CD4-positive, alpha-beta T cell treated with Interleukin-1 beta for 1 hour (primary cell): Measurements from ENCODE around the gene CD164L2.
"Not testable (repeated sequence)": the region's sequence is repeated elsewhere in the genome, so short reads cannot be mapped to it uniquely, and the experiment has no call there.

ENCODE experiments used
- DNase-seq, 2 donors: peaks; one replicate each; pipeline ENCODE4 v3.0.0-alpha.2; 2020 to 2022

The CD164L2 gene

GRCh38 chr1:27383039-27383605 lies at the start of gene CD164L2:
CD164L2 (minus strand) TSS chr1:27383333; CDS start chr1:27383239, 94 bp downstream.
- peak; percentile 25 to 43 for DNase-seq

- not testable (repeated sequence) for DNase-seq
These were observed 49.6 kb upstream of the CD164L2 start for GRCh38 chr1:27432725-27433124.

- no peak for DNase-seq
These were observed 48.4 kb upstream of the CD164L2 start for GRCh38 chr1:27431601-27431940.

GRCh38 chr1:27430903-27431600 lies 47.9 kb upstream of the CD164L2 start:
- DNase-seq, result peak; percentile 28 to 54

GRCh38 chr1:27429029-27429425 lies 45.9 kb upstream of the CD164L2 start:
- DNase-seq, result no peak

- no peak for DNase-seq
These were observed 45.3 kb upstream of the CD164L2 start for GRCh38 chr1:27428316-27429028.

- no peak for DNase-seq
These were observed 44.7 kb upstream of the CD164L2 start for GRCh38 chr1:27427816-27428315.

GRCh38 chr1:27427329-27427728 lies 44.2 kb upstream of the CD164L2 start:
- DNase-seq, result no peak

GRCh38 chr1:27423709-27424108 lies 40.6 kb upstream of the CD164L2 start:
- no peak for DNase-seq

- peak; percentile 29 to 44 for DNase-seq
These were observed 35.4 kb upstream of the CD164L2 start for GRCh38 chr1:27418326-27419185.

GRCh38 chr1:27417713-27418112 lies 34.6 kb upstream of the CD164L2 start:
- no peak for DNase-seq

GRCh38 chr1:27416387-27417111 lies 33.4 kb upstream of the CD164L2 start:
- peak; percentile 68 to 75 for DNase-seq

GRCh38 chr1:27414091-27414490 lies 31.0 kb upstream of the CD164L2 start:
- no peak for DNase-seq

- DNase-seq, result no peak
These were observed 29.9 kb upstream of the CD164L2 start for GRCh38 chr1:27413004-27413403.

GRCh38 chr1:27412502-27412901 lies 29.4 kb upstream of the CD164L2 start:
- DNase-seq, result no peak

- no peak for DNase-seq
These were observed 27.6 kb upstream of the CD164L2 start for GRCh38 chr1:27410709-27411108.

- DNase-seq, result no peak
These were observed 26.5 kb upstream of the CD164L2 start for GRCh38 chr1:27409669-27410068.

- DNase-seq, result no peak
These were observed 25.0 kb upstream of the CD164L2 start for GRCh38 chr1:27408151-27408550.

- not testable (repeated sequence) for DNase-seq
These were observed 23.7 kb upstream of the CD164L2 start for GRCh38 chr1:27406791-27407190.

- DNase-seq, result no peak
These were observed 23.2 kb upstream of the CD164L2 start for GRCh38 chr1:27406362-27406680.

- DNase-seq, result not testable (repeated sequence)
These were observed 22.6 kb upstream of the CD164L2 start for GRCh38 chr1:27405598-27406361.

GRCh38 chr1:27405074-27405473 lies 21.9 kb upstream of the CD164L2 start:
- DNase-seq, result no peak
